ENCODE measurements around the gene PHYHD1. TPM values are rescaled to one million over a fixed set of nuclear protein-coding genes. Genes with fewer than 3 reads are reported as not detected.
"Not testable (repeated sequence)": the region's sequence is repeated elsewhere in the genome, so short reads cannot be mapped to it uniquely, and the experiment has no call there.

PHYHD1 gene
- total and polyA plus RNA-seq, 2 of the 13 experiments (the other 11 are each of a cell fraction or from before 2014, with no cell fraction given) = 10.6 to 25.3 TPM

DNA sequence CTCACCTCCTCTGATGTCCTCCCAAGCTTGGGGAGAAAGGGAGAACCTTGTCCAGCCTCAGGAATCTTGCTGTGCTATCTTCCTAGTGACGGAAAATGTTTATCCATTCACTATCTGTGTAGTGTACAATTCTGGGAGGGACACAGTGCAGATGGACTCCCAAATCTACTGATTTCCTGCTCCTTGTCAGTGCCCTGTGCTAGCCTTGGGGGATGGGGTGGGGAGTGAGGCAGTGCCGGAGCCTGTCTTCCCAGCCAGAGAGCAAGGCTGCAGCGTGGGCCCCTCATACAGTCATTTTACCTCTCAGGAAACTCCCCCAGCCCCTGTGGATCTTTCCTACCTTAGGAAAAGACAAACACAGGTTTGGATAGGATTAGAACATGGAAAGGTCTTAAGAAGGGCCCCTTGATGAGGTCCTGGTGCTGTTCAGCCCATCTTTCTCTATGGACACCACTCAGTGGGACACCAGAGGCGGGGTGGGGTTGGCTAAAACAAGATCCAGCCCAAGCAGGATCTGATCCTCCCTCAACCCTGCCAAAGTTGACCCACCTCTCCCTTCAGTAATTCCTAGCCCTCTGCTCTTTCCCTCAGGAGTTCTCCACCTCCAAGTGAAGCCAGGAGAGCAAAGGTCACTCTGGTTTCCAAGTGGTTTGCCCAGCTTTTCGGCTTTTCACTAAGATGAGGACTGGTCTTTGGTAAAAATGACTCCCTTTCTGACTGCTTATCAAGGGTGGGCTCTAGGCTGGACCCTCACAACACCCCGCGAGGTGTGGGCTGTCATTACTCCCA is 23.2 kb downstream of the PHYHD1 start (continued):
- TF ChIP-seq U2AF1 (optimal IDR thresholded peaks at IDR 0.05; ENCODE audit: low read depth, low read length) = no peak
- TF ChIP-seq HNF4G (IDR thresholded peaks at IDR 0.05; ENCODE audit: borderline replicate concordance, low read depth, low read length) = peak; percentile 53; the same call in 1 of the 2 replicates
- TF ChIP-seq HNF4G (CRISPR knock-in tag; IDR thresholded peaks at IDR 0.05; ENCODE audit: borderline replicate concordance, low read depth) = no peak

DNA sequence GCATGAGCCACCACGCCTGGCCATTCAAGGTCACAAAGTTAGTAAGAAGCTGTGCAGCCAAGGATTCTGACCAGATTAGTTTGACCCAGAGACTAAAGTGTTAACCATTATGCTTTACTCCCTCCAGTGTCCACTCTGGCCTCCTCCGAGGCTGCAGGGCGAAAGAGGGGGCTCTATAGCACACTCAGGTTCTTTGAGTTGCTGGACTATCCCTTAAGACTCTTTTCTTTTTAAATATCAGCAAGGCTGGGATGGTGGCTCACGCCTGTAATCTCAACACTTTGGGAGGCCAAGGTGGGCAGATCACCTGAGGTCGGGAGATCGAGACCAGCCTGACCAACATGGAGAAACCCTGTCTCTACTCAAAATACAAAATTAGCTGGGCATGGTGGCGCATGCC is 24.2 kb downstream of the PHYHD1 start:
- POLR2A ChIA-PET, FAIRE-seq: not testable (repeated sequence)
- WGBS (ENCODE audit: low lambda C conversion rate) = 97% methylated on average over 7 of the region's 7 CpGs

DNA sequence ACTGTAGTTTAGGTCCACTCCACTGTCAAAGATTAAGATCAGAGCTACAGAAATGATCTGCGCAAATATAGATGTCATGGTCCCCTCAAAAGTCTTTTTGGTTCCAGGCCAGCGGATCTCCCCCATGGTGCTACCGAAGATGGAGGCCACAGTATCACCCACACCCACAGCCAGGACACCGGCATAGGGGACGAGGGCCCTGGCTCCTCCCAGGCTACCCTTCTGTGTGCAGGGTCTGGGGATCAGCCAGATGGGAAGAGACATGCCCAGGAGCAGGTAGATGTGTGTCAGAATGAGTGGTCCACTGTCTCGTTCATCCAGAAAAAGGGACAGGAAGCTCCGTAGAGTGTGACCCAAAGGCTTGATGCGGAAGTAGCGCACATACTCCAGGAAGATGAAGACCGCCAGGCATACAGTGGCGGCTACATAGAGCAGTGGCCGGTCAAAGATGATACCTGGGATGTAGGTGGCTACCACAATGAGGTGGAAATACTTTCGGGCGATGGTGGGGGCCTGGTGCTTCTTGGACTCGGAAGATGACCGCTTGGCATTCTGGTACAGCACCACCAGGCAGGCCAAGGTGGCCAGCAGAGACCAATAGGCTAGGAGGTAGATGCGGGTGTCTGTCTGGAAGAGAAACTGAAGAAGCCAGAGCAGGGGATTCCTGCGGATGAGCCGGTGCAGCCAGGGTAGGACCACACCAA is 25.2 kb downstream of the PHYHD1 start:
- WGBS (ENCODE audit: low lambda C conversion rate) = 97% methylated on average over 19 of the region's 19 CpGs
- Histone ChIP-seq H3K79me2 (ENCODE audit: insufficient read depth, low read length) (peaks cover 27% of the 10 kb centered on the region), H3K36me3 (replicated peaks in 1 of 2; ENCODE audit: control insufficient read depth in 1 of 2, insufficient read depth in 2 of 2, low read length in 2 of 2) (peaks cover 0 to 2% of the 10 kb centered on the region in 2 experiments; a peak in 1 of 5 replicates), H2AFZ (ENCODE audit: low read length) (no peak overlapping the region), H3K27me3 (ENCODE audit: control insufficient read depth in 1 of 2, insufficient read depth in 2 of 2, low read length in 2 of 2) (no peaks in the 10 kb centered on the region; a peak in 1 of 5 replicates), H3K4me1 (ENCODE audit: insufficient read depth, low read length) (peaks cover 73% of the 10 kb centered on the region), H3K4me3 (replicated peaks in 1 of 3; ENCODE audit: insufficient read depth in 1 of 3, low read depth in 2 of 3, low read length in 3 of 3) (peak overlapping the region; percentile 91 to 100 (median 99); a peak in 5 of 6 replicates), H3K9me3 (ENCODE audit: low read length) (no peaks in the 10 kb centered on the region), H3K4me2 (ENCODE audit: low read depth, low read length) (peak overlapping the region; percentile 97), H4K20me1 (ENCODE audit: insufficient read depth, low read length) (no peaks in the 10 kb centered on the region), H3K9ac (ENCODE audit: insufficient read depth, low read depth, low read length) (peak overlapping the region; percentile 96; the same call in 1 of the 2 replicates), H3K27ac (ENCODE audit: extremely low read length, insufficient read depth, low read length) (no peak overlapping the region)
- POLR2A ChIA-PET = no interaction called here
- in situ Hi-C loops (cut with HindIII; ENCODE audit: extremely low pct_ligation_motif_present, low pct_unique_long_range_greater_than_20kb) (no loop called here), intact Hi-C loops (cut with micrococcal nuclease; ENCODE audit: unreplicated experiment) (no loop called here)
- CTCF ChIA-PET (ENCODE audit: low intra/inter-chr PET ratio, low total read pairs) = no interaction called here
- no peak for ATAC-seq
- BruUV-seq (replicated peaks) = no TSS peak
- no peak for FAIRE-seq
- 0 out of 4 replicates have a peak, but pooled peaks of 1 of the 2 experiments have one; percentile 7 for TF ChIP-seq POLR2A (IDR thresholded peaks at IDR 0.05; ENCODE audit: insufficient read depth in 1 of 2, low read depth in 2 of 2, low read length in 2 of 2)
- no peak for TF ChIP-seq SALL1 (CRISPR knock-in tag; IDR thresholded peaks at IDR 0.05)
- no peak for TF ChIP-seq ZNF550 (CRISPR knock-in tag; IDR thresholded peaks at IDR 0.05; ENCODE audit: borderline replicate concordance)
- no peak for DNase-seq (ENCODE audit: low spot score)

More for the DNA sequence above, 24.2 kb downstream of the PHYHD1 start:
- H3K9ac ChIP-seq (ENCODE audit: insufficient read depth, low read depth, low read length); ATAC-seq; H3K36me3 ChIP-seq (replicated peaks in 1 of 2; ENCODE audit: control insufficient read depth in 1 of 2, insufficient read depth in 2 of 2, low read length in 2 of 2); intact Hi-C loops (cut with micrococcal nuclease; ENCODE audit: unreplicated experiment); H3K27me3 ChIP-seq (ENCODE audit: control insufficient read depth in 1 of 2, insufficient read depth in 2 of 2, low read length in 2 of 2); in situ Hi-C loops (cut with HindIII; ENCODE audit: extremely low pct_ligation_motif_present, low pct_unique_long_range_greater_than_20kb); H3K9me3 ChIP-seq (ENCODE audit: low read length); H3K4me3 ChIP-seq (replicated peaks in 1 of 3; ENCODE audit: insufficient read depth in 1 of 3, low read depth in 2 of 3, low read length in 3 of 3); BruUV-seq (replicated peaks); CTCF ChIA-PET (ENCODE audit: low intra/inter-chr PET ratio, low total read pairs); H4K20me1 ChIP-seq (ENCODE audit: insufficient read depth, low read length); H3K4me2 ChIP-seq (ENCODE audit: low read depth, low read length); DNase-seq (ENCODE audit: low spot score); H3K27ac ChIP-seq (ENCODE audit: extremely low read length, insufficient read depth, low read length); H2AFZ ChIP-seq (ENCODE audit: low read length): not testable (repeated sequence)
- H3K79me2 ChIP-seq (ENCODE audit: insufficient read depth, low read length) = peaks cover 27% of the 10 kb centered on the region
- TF ChIP-seq ZNF652 (CRISPR knock-in tag; IDR thresholded peaks at IDR 0.05; ENCODE audit: borderline replicate concordance, low read depth) = peak; percentile 57; the same call in 1 of the 2 replicates
- peaks cover 71% of the 10 kb centered on the region for H3K4me1 ChIP-seq (ENCODE audit: insufficient read depth, low read length)
